Neural progenitor cell (in vitro differentiated cells): Measurements from ENCODE around the gene FRS2.

Experiments used
- EZH2 ChIP-seq: fragments of 200-600 bp; sonication (generic); IDR thresholded peaks from 2 replicates; pipeline ENCODE4 v1.6.1; 2017; ENCODE audit warnings: antibody characterized with exemption, mild to moderate bottlenecking, moderate library complexity
- EZH2phosphoT487 ChIP-seq: fragments of 200-600 bp; sonication (generic); IDR thresholded peaks from 2 replicates; pipeline ENCODE4 v1.6.1; 2017; ENCODE audit warnings: antibody characterized with exemption
- TF ChIP-seq, protein P1 (sequence below): fragments of 200-600 bp; sonication (generic); IDR thresholded peaks from 2 replicates; pipeline ENCODE4 v1.5.1; 2017; ENCODE audit warnings: antibody characterized with exemption, mild to moderate bottlenecking

DNA sequence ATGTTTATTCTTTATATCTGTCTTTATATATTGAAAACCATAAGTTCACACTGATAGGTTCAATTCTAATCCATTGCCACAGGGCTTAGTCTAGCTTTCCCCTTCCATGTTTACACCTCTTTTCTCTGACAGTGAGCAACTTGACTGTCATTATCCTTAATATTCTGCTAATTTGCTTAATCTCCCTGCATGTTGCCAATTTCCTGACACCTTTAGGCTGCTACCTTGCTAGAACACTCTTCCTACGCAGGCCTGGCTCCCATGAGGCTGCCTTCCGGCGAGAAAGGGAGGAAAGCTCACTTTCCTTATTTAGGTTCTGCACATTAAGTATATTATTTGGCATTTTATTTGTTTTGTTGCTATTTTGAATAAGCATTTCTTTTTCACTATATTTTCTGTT lies 12.8 kb upstream of the FRS2 start:
- TF ChIP-seq, protein P1, sequence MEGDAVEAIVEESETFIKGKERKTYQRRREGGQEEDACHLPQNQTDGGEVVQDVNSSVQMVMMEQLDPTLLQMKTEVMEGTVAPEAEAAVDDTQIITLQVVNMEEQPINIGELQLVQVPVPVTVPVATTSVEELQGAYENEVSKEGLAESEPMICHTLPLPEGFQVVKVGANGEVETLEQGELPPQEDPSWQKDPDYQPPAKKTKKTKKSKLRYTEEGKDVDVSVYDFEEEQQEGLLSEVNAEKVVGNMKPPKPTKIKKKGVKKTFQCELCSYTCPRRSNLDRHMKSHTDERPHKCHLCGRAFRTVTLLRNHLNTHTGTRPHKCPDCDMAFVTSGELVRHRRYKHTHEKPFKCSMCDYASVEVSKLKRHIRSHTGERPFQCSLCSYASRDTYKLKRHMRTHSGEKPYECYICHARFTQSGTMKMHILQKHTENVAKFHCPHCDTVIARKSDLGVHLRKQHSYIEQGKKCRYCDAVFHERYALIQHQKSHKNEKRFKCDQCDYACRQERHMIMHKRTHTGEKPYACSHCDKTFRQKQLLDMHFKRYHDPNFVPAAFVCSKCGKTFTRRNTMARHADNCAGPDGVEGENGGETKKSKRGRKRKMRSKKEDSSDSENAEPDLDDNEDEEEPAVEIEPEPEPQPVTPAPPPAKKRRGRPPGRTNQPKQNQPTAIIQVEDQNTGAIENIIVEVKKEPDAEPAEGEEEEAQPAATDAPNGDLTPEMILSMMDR = no peak
- TF ChIP-seq EZH2phosphoT487 (no peak), EZH2 (no peak)
